OCI-LY7 (cell line): ENCODE data around the gene SOCS7.

Source experiments
- EZH2phosphoT487 ChIP-seq: fragments of 200-600 bp; sonication (generic); IDR thresholded peaks from 2 replicates; pipeline ENCODE4 v1.6.1; 2018; ENCODE audit warnings: low read depth, borderline replicate concordance, mild to moderate bottlenecking, mixed run types, antibody characterized with exemption, low read length, moderate library complexity, mixed read lengths
- TF ChIP-seq, protein P1 (sequence below): fragments of 200-600 bp; sonication (generic); conservative IDR thresholded peaks from 2 replicates; pipeline ENCODE4 v1.5.1; 2014; ENCODE audit warnings: mild to moderate bottlenecking, antibody characterized with exemption, low read length, moderate library complexity, mixed read lengths

- TF ChIP-seq, protein P1, sequence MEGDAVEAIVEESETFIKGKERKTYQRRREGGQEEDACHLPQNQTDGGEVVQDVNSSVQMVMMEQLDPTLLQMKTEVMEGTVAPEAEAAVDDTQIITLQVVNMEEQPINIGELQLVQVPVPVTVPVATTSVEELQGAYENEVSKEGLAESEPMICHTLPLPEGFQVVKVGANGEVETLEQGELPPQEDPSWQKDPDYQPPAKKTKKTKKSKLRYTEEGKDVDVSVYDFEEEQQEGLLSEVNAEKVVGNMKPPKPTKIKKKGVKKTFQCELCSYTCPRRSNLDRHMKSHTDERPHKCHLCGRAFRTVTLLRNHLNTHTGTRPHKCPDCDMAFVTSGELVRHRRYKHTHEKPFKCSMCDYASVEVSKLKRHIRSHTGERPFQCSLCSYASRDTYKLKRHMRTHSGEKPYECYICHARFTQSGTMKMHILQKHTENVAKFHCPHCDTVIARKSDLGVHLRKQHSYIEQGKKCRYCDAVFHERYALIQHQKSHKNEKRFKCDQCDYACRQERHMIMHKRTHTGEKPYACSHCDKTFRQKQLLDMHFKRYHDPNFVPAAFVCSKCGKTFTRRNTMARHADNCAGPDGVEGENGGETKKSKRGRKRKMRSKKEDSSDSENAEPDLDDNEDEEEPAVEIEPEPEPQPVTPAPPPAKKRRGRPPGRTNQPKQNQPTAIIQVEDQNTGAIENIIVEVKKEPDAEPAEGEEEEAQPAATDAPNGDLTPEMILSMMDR, result no peak
- TF ChIP-seq EZH2phosphoT487, result no peak
Observed at GRCh38 chr17:38324772-38325171, 26.9 kb upstream of the SOCS7 start.
